Prostate gland (tissue), 2 donors: ENCODE data around the gene ACSS1.

ENCODE experiments used
- CTCF ChIP-seq, 4 experiments: fragments of 200-600 bp in 2 of 4; fragments of 450-650 bp in 2 of 4; sonication (generic) in 2 of 4; IDR thresholded peaks; 1 replicate in 3 of 4; 2 replicates in 1 of 4; pipeline ENCODE4 v1.5.1; 2016 to 2019; ENCODE audit warnings: antibody characterized with exemption in 4 of 4, mild to moderate bottlenecking in 2 of 4, moderate library complexity in 2 of 4
- POLR2A ChIP-seq: fragments of 450-650 bp; IDR thresholded peaks from one replicate; pipeline ENCODE4 v1.6.1; 2016; ENCODE audit warnings: antibody characterized with exemption, mild to moderate bottlenecking
- POLR2AphosphoS5 ChIP-seq: sonication (generic); formaldehyde crosslinking; IDR thresholded peaks from one replicate; pipeline ENCODE4 v1.6.1; 2017; ENCODE audit warnings: antibody characterized with exemption

- TF ChIP-seq CTCF (IDR thresholded peaks at IDR 0.05): no peak
- TF ChIP-seq POLR2AphosphoS5: peak; percentile 82
- no peak for TF ChIP-seq POLR2A
Measured at GRCh38 chr20:25047766-25048165, 10.2 kb downstream of the ACSS1 start.
